UCSD-AML1 (cell line): Measurements from ENCODE around the gene ZNF33B.
"Not testable (repeated sequence)": the region's sequence is repeated elsewhere in the genome, so short reads cannot be mapped to it uniquely, and the experiment has no call there.

Experiments
- DNase-seq: peaks from one replicate; lab custom pipeline; 2025; ENCODE audit not compliant: unreplicated experiment; lab: John Stamatoyannopoulos, UW

Gene ZNF33B

GRCh38 chr10:42618424-42618823 is 19.9 kb downstream of the ZNF33B start:
- no peak for DNase-seq

- no peak for DNase-seq
These were observed 23.0 kb downstream of the ZNF33B start for GRCh38 chr10:42615419-42615818.

DNA sequence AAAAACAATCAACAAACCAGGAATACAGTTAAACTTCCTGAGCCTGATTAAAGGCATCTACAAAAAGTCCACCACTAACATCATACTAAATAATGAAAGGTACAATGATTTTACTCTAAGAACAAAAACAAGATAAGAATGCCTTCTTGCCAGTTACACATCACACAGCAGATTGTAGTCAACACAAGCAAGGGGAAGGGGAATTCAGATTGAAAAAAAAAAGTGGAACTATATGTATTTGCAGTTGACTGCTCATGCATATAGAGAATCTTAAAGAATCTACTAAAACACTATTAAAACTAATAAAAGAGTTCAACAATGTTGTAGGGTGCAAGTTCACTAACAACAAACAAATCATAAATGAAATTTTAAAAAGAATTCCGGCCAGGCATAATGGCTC is 28.5 kb downstream of the ZNF33B start:
- no peak for DNase-seq

- no peak for DNase-seq
These were observed 40.0 kb downstream of the ZNF33B start for GRCh38 chr10:42598249-42598873.

GRCh38 chr10:42596196-42596595 is 42.2 kb downstream of the ZNF33B start:
- DNase-seq = no peak

- DNase-seq = no peak
These were observed 44.1 kb downstream of the ZNF33B start for GRCh38 chr10:42594246-42594650.

- no peak for DNase-seq
These were observed 45.1 kb downstream of the ZNF33B start for GRCh38 chr10:42593284-42593683.

GRCh38 chr10:42583828-42584227 is 54.5 kb downstream of the ZNF33B start:
- no peak for DNase-seq

DNA sequence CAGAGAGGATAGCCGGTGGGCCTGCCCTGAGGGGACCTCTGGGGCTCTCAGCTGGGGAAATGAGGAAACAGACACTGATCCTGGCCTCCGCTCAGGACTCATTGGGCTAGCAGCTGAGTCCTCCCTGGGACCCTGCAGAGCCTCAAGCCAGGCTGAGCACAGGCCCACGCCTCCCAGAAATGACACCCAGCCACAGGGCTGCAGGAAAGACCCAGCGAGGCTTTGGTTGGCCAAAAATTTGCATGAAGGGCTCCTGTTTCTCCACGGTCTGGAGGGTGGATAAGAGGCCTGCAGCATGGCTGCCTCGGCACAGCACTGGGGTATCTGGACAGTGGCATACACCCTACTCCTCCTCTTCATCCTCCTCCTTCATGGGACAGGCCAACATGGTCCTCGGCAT is 60.4 kb downstream of the ZNF33B start:
- no peak for DNase-seq

DNA sequence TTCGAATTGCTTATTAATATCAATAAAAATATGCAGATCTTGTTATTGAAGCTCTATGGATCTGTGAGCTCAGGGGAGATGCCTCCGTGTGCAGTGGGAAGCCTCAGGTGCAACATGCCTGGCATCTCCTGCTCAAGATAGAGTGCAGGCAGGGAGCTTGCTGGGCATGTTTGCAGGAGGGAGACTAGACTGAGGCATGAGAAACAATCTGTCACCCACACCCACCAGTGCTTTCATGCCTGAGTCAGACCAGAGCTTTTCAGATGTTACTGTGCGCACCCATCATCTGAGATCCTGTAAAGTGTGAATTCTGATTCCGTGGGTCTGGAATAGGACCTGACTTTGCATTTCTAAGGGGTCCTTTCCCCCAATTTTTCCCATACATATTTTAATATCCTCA is 62.0 kb downstream of the ZNF33B start:
- no peak for DNase-seq

DNA sequence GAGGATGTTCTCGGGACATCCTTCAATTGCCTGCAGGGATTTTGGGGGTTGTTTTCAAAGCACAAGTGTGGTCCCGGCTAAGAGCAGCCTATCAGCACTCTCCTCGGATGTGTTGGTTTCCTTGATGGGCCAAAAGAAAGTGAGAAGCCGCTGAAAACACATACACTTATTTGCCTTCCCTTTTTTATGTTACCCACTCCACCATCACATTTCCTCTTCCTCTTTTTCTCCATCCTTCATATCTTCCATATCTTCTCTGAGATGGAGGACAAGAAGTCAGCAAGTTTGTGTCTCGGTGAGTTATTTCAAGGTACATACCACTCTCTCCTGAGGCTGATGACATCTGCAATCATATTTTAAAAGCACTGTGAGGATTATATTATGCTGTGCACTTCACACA is 64.0 kb downstream of the ZNF33B start:
- DNase-seq = no peak

- DNase-seq = no peak
These were observed 81.4 kb downstream of the ZNF33B start for GRCh38 chr10:42556931-42557330.

GRCh38 chr10:42553576-42553975 is 84.8 kb downstream of the ZNF33B start:
- not testable (repeated sequence) for DNase-seq

DNA sequence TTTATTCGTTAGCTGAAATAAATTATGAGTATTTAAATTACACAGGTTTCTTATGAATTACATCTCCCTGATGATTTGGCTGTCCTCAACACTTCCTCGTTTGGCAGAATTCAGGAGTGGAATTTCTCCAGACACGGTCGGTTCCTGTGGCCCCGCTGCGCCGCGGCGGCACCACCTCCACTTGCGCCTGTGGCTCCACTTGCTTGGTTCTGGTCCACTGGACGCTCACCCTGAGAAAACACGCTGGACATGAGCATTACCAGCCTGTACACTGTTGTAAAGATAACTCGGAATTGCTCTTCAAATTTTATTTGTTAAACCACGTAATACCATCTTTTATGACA is 85.3 kb downstream of the ZNF33B start:
- DNase-seq = no peak

DNA sequence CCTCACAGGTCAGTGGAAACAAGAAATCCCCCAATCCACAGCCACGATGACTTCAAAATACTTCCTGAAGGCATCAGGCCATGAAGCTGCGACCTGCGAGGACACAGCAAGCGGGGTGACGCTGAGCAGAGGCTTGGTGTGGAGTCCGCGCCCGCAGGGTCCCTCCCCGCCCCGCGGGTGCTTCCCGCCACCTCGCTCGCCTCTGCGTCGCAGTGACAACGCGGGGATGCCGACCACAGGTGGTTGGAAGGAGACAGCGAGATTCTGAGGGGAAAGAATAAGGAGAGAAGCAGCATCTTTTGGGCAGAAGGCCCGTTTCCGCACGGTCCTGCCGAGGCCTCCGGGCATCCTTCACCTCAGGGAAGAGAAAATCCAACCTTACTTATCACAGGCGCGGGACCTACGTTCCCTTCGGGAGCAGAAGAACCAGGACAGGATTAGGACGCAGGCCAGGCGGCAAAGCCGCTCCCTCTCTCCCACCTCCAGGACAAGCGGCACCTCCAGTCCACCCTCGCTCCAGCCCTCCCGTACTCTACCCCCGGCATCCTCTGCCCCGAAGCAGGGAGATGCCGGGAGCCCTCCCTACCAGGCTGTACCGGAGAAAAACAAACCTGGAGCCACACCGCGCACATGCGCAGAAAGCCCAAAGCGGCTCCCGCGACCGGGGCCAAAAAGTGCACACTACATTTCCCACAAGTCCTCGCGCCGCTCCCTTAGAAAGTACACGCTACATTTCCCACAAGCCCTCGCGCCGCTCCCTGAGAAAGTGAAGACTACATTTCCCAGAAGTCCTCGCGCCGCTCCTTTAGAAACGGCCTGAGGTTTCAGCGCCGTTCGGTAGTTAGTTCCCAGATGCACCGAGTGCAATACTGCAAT is 85.9 kb downstream of the ZNF33B start:
- DNase-seq = peak; percentile 96

DNA sequence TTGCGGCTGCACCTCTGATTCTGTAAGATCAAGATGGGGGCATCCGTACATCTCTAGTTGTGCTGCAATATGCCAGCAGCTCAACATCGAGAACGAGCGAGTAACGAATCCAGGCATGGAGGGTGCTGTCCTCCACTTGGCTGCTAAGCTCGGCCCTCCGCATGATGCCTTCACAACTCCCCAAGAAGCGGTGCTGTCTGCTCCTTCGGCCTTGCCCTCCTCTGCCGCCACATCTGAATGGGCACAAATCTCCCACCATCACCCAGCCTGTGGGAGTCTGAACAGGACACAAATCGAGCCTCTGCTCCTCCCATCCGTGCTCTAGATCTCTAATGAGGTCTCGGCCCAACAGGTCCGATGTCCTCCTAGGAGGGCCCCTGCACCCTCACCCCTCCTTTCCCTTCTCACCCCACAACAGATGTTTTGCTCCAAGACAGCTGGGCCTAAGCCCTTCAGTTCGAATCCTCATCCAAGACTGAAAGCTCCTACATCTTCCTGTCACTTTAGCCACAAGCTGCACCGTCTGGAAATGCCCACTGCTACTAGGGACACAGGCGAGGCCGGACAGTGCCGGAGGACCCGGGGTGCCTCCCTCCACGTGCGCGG is 86.7 kb downstream of the ZNF33B start:
- no peak for DNase-seq

DNA sequence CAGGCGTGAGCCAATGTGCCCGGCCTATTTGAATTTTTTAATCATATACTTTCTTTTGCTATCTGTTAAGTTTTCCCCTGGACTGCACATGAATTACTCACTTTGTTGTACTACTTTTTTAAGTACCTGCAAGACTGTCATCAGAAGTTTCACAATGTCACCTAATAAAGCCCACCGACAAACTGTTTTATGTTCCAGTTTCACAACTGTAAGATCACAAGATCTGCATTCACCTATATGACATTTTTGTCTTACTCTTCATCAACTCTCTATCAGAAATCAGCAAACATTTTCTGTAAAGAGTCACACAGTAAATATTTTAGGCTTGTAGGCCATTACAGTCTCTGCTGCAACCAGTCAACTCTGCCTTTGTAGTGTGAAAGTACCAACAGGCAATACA is 88.5 kb downstream of the ZNF33B start:
- no peak for DNase-seq

- DNase-seq = no peak
These were observed 90.1 kb downstream of the ZNF33B start for GRCh38 chr10:42548254-42548653.

DNA sequence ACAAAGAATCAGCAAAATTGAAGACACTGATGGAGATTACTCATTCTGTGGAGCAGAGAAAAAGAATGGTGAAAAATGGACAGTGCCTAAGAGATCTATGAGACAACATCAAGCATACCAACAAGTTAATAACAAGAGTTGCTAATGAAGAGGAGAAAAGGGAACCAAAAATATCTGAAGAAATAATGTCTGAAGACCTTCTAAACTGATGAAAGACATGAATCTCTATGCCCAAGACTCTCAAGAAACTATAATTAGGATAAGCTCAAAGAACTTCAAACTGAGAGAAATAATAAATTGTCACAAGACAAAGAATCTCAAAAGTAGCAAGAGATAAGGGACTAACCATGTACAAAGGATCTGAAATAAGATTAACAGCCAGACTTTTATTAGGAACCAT is 93.4 kb downstream of the ZNF33B start:
- DNase-seq = no peak

- no peak for DNase-seq
These were observed 94.5 kb downstream of the ZNF33B start for GRCh38 chr10:42543840-42544372.
